C4-2B (cell line): ENCODE measurements around the gene MAP1B.

ENCODE experiments used
- H3K27ac ChIP-seq: fragments of 450-650 bp; 2 replicates; pipeline ENCODE4 v1.5.1; 2017
- CTCF ChIP-seq: fragments of 450-650 bp; conservative IDR thresholded peaks from 2 replicates; pipeline ENCODE4 v1.5.1; 2017; ENCODE audit warnings: mild to moderate bottlenecking
- ZFX ChIP-seq: fragments of 450-650 bp; IDR thresholded peaks from 2 replicates; pipeline ENCODE4 v1.6.1; 2017

MAP1B gene

GRCh38 chr5:72112389-72112788 is 5.1 kb downstream of the MAP1B start:
- H3K27ac ChIP-seq, result no peak overlapping the region
- TF ChIP-seq CTCF (no peak), ZFX (no peak)

- H3K27ac ChIP-seq, result no peak overlapping the region
- TF ChIP-seq CTCF (no peak), ZFX (no peak)
Observed at GRCh38 chr5:72114629-72115028, 7.4 kb downstream of the MAP1B start.

GRCh38 chr5:72115296-72115695 is 8.0 kb downstream of the MAP1B start:
- H3K27ac ChIP-seq, result no peak overlapping the region
- TF ChIP-seq CTCF, result no peak
- TF ChIP-seq ZFX, result no peak

GRCh38 chr5:72117307-72117706 is 10.0 kb downstream of the MAP1B start:
- TF ChIP-seq CTCF (no peak), ZFX (no peak)
- H3K27ac ChIP-seq, result no peak overlapping the region

GRCh38 chr5:72121052-72121779 is 13.9 kb downstream of the MAP1B start:
- TF ChIP-seq CTCF, result no peak
- TF ChIP-seq ZFX, result no peak
- no peak overlapping the region for H3K27ac ChIP-seq

GRCh38 chr5:72121780-72122445 is 14.6 kb downstream of the MAP1B start:
- H3K27ac ChIP-seq, result no peak overlapping the region

More at GRCh38 chr5:72121780-72122445, 14.6 kb downstream of the MAP1B start:
- no peak for TF ChIP-seq ZFX
- TF ChIP-seq CTCF, result no peak
